ENCODE results near the gene EYS. TPM values are rescaled to one million over a fixed set of nuclear protein-coding genes. Genes with fewer than 3 reads are reported as not detected.

EYS gene
- total RNA-seq, 1 experiment from 2014 or later: not detected

DNA sequence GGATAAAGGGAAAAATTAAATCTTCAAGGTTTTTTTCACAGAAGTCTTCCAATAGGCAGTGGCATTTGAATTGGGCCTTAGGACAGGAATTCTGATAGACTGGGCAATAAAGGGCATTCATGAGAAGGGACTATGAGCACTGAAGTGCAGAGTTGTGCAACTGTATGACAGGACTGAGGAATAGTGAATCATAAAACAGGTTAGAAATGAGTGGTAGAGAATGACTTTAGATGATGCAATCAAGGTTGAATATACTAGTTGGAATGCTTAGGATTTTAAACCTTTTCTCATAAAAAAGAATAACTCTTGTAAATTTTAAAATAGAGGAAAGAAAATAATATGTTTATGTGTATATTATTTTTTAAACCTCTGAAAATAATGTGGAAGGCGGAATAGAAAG is 1126.7 kb downstream of the EYS start:
- H3K23ac ChIP-seq (ENCODE audit: insufficient read length, low read depth, low read length): no peak overlapping the region
- Mint-ChIP-seq H3K4me3 (no peak overlapping the region), H3K9me3 (no peaks in the 10 kb centered on the region), H3K27ac (no peak overlapping the region; a peak in 1 of 7 replicates), H3K36me3 (ENCODE audit: insufficient read depth in 1 of 3, low read depth in 3 of 3) (no peaks in the 10 kb centered on the region), H3K27me3 (ENCODE audit: low read depth) (no peaks in the 10 kb centered on the region; the same call in 1 of the 2 replicates), H3K4me1 (no peaks in the 10 kb centered on the region)
- no peak overlapping the region for H3K4ac ChIP-seq (ENCODE audit: low read depth, low read length)
- TF ChIP-seq, protein P1, sequence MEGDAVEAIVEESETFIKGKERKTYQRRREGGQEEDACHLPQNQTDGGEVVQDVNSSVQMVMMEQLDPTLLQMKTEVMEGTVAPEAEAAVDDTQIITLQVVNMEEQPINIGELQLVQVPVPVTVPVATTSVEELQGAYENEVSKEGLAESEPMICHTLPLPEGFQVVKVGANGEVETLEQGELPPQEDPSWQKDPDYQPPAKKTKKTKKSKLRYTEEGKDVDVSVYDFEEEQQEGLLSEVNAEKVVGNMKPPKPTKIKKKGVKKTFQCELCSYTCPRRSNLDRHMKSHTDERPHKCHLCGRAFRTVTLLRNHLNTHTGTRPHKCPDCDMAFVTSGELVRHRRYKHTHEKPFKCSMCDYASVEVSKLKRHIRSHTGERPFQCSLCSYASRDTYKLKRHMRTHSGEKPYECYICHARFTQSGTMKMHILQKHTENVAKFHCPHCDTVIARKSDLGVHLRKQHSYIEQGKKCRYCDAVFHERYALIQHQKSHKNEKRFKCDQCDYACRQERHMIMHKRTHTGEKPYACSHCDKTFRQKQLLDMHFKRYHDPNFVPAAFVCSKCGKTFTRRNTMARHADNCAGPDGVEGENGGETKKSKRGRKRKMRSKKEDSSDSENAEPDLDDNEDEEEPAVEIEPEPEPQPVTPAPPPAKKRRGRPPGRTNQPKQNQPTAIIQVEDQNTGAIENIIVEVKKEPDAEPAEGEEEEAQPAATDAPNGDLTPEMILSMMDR (conservative IDR thresholded peaks at IDR 0.05): no peak
- no peaks in the 10 kb centered on the region for H4K20me1 ChIP-seq (ENCODE audit: control insufficient read depth, insufficient read depth, insufficient read length)
- no peak overlapping the region for H4K91ac ChIP-seq (ENCODE audit: insufficient read length, low read depth, low read length)
- no peak overlapping the region for H2BK120ac ChIP-seq (ENCODE audit: low read depth, low read length, poor library complexity, severe bottlenecking)
- H4K8ac ChIP-seq (replicated peaks; ENCODE audit: insufficient read length, low read depth, low read length): no peak overlapping the region
- no peak overlapping the region for H2BK12ac ChIP-seq (ENCODE audit: insufficient read length, low read depth, low read length)
- no peak overlapping the region for H3K4me2 ChIP-seq (ENCODE audit: insufficient read depth, insufficient read length, low read length)
- H3K18ac ChIP-seq (ENCODE audit: insufficient read length, low read depth, low read length): no peak overlapping the region
- WGBS (ENCODE audit: extremely low coverage, insufficient read length, low lambda C conversion rate): no CpG with 5 or more reads among the region's 1 CpG
- DNase-seq: no peak
- H2AFZ ChIP-seq (ENCODE audit: low read length): no peak overlapping the region
- no peaks in the 10 kb centered on the region for H3K27me3 ChIP-seq (ENCODE audit: insufficient read depth, low read length)
- no peak overlapping the region for H3K14ac ChIP-seq (ENCODE audit: insufficient read depth, low read length)
- H3K79me1 ChIP-seq (ENCODE audit: insufficient read depth, low read depth, low read length, poor library complexity, severe bottlenecking): no peaks in the 10 kb centered on the region
- H3K56ac ChIP-seq (ENCODE audit: insufficient read length, low read depth, low read length): no peak overlapping the region
- H3K4me1 ChIP-seq (ENCODE audit: insufficient read depth, low read length): no peaks in the 10 kb centered on the region
- H2BK15ac ChIP-seq (ENCODE audit: low read depth, low read length): no peak overlapping the region
- H3T11ph ChIP-seq (ENCODE audit: low read length): no peak overlapping the region
- H3K27ac ChIP-seq (ENCODE audit: insufficient read length, low read depth, low read length): no peak overlapping the region
- H3K79me2 ChIP-seq (ENCODE audit: insufficient read depth, low read length): no peaks in the 10 kb centered on the region
- H4K5ac ChIP-seq (ENCODE audit: insufficient read length, low read depth, low read length): no peak overlapping the region
- H2BK20ac ChIP-seq (ENCODE audit: low read depth, low read length, poor library complexity, severe bottlenecking): no peak overlapping the region
- no peak overlapping the region for H2BK5ac ChIP-seq (ENCODE audit: insufficient read length, low read length)
- no peaks in the 10 kb centered on the region for H3K23me2 ChIP-seq (ENCODE audit: insufficient read length, low read depth, low read length, poor library complexity, severe bottlenecking)
- no peak overlapping the region for H2AK5ac ChIP-seq (ENCODE audit: insufficient read length, low read length)
- no peak overlapping the region for H3K9ac ChIP-seq (ENCODE audit: extremely low read depth, insufficient read length, low read length)
- H3K9me3 ChIP-seq (ENCODE audit: control insufficient read depth, low read depth, low read length): no peaks in the 10 kb centered on the region
